ENCODE data around the gene DLX4.

DLX4 gene

GRCh38 chr17:49968405-49969133, 421 bp upstream of the DLX4 start:
- DNase-seq (ENCODE audit: low spot score) = peak; percentile 92

- no peak for DNase-seq (ENCODE audit: low spot score)
Measured at GRCh38 chr17:49969795-49970389, 902 bp downstream of the DLX4 start.

GRCh38 chr17:49970498-49970897, 1.5 kb downstream of the DLX4 start:
- no peak for DNase-seq (ENCODE audit: low spot score)

DNA sequence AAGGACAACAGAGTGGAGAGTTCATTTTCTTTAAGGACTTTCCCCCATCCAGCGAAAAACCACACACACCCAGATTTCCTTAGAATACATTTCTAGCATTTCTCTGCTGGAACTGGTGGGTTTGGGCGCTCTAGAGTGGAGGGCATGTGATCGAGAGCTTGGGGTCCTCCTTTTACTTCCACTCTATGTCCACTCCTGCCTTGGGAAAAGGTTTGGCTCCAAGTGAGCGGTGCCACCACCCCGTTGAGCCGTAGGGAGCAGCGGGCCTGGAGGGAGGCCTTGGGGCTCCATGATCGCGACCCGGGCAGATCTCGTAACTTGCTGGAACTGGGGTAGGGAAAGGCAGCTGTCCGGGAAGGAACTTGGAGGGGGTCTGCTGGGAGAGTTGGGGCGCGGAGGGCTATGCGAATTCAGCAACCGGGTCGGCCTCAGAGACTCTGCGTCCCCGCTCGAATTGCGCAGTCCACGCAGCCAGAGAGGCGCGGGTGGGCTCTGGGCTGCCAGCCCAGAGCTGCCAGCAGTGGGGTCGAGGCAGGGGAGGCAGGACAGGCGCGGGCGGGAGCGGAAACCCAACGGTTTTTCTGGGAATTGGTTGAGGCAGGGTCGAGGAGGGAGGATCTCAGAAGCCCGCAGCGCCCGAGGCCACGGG, 2.3 kb downstream of the DLX4 start:
- no peak for DNase-seq (ENCODE audit: low spot score)

GRCh38 chr17:49971848-49972485, 3.0 kb downstream of the DLX4 start:
- peak; percentile 42 for DNase-seq (ENCODE audit: low spot score)

DNA sequence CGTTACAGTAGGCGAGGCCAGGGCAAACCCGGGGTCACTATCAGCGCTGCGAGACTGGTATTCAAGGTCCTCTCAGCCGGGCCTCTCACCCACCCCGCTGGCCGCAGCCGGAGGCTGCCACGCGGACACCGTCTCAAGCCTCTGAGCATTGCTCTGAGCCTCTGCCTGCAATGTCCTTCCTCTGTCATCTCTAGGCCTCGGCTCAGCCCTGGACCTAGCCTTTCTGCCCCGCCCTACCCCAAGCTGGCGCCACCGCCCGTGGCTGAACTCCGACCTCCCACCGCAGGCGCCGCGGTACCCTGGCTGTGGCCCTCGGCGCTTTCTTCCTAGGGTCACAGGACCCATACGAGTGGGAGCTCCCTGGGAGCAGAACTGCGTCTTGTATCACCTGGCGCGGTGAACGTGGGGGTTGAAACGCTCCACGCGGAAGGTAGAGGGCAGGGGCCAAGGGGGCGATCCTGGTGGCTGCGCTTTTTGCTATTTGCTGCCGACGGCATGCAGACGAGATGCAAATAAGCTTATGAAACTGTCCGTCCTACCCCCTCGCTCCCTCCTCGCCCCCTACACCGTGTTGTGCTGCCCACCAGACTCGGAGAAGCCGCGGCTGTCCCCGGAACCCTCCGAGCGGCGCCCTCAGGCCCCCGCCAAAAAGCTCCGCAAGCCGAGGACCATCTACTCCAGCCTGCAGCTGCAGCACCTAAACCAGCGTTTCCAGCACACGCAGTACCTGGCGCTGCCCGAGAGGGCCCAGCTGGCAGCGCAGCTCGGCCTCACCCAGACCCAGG, 3.7 kb downstream of the DLX4 start:
- DNase-seq (ENCODE audit: low spot score) = no peak

DNA sequence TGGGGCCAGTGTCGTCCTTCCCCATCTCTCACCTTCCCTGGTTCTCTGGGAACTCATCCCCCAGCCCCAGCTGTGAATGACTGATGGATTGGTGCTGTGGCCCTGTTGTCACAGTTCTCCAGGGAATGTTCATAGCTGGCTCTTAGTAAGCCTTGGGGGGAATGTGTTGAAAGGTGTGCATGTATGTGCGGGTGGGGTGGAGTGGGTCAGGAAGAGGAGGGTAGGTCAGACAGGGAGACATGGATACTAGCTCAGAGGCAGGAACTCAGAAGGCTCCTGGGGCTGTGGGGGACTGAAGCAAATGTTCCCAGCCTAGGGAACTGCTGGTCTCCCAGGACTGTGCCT, 4.3 kb downstream of the DLX4 start:
- DNase-seq (ENCODE audit: low spot score) = no peak

DNA sequence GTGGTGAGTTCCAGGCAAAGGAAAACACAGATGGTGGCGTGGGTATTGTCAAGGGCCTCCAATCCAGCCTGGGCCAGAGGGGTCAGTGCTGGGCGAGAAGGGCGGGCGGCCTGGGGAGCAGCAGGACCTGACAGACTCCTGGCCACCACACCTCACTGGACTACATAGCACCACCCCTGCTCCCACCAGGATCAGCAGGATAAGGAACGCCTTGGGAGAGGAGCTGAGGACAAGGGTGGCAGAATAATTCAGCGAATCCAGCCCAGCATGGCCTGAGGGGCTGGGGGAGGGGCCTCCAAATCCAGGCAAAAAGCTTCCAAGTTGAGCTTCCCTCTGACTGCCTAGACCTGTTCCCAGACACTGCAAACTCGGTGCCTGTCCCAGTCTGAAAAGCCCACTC, 6.5 kb downstream of the DLX4 start:
- DNase-seq (ENCODE audit: low spot score) = no peak

- DNase-seq (ENCODE audit: low spot score) = no peak
Measured at GRCh38 chr17:49976163-49976827, 7.3 kb downstream of the DLX4 start.

GRCh38 chr17:49976828-49977202, 7.8 kb downstream of the DLX4 start:
- DNase-seq (ENCODE audit: low spot score) = no peak

GRCh38 chr17:49977463-49978389, 8.7 kb downstream of the DLX4 start:
- DNase-seq (ENCODE audit: low spot score) = no peak

- DNase-seq (ENCODE audit: low spot score) = no peak
Measured at GRCh38 chr17:49978501-49978900, 9.5 kb downstream of the DLX4 start.

DNA sequence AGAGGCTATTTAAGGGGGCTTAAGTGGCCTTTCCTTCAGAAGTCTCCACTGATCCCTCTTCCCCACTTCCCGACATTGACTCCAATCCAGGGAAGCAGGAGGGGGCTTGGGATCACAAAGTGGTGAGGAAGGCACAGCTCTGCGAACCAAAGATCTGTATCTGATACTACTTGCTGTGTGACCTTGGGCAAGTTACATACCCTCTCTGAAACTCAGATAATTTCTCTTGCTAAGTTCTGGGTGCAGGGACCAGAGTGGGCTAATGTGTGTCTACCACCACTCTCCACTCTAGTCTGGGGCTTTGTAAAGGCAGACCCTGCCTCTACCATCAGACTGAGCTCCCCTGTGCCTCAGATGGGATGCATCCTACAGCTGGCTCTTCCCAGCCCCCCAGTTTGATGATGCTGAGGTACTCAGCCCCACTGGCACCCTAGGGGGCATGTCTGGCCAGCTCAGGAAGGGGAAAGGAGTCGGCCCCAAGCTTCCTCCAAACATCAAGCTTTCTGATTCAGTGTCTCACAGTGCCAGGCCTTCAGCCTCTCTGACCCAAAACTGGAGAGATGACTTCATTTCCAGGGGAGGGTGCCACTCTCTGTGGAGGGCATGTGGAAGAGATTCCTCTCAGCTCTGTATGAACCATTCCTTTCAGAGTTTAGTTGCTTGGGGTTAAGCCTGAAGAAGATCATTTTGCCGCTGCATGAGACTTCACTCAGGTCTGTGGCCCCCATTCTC, 10.9 kb downstream of the DLX4 start:
- no peak for DNase-seq (ENCODE audit: low spot score)

- no peak for DNase-seq (ENCODE audit: low spot score)
Measured at GRCh38 chr17:49980703-49981197, 11.8 kb downstream of the DLX4 start.

DNA sequence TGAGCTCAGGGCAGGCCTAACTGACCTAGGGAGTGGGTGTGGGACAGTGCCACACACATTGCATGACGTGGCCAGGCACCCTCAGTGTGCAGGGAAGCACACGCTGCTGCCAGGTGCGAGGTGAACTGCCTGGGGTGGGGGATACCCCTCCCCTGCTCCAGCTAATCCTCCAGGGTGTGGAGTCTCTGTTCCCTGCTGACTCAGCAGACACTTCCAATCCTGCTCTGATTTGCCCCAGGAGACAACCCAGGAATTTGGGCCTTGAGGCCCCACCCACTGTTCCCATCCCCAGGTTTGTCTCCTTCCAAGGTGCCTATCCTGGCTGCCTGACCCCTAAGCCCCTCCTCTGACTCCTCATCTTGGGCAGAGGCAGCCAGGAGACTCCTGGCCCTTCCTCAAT, 15.3 kb downstream of the DLX4 start:
- DNase-seq (ENCODE audit: low spot score) = no peak

GRCh38 chr17:49984776-49985175, 15.8 kb downstream of the DLX4 start:
- DNase-seq (ENCODE audit: low spot score) = no peak

DNA sequence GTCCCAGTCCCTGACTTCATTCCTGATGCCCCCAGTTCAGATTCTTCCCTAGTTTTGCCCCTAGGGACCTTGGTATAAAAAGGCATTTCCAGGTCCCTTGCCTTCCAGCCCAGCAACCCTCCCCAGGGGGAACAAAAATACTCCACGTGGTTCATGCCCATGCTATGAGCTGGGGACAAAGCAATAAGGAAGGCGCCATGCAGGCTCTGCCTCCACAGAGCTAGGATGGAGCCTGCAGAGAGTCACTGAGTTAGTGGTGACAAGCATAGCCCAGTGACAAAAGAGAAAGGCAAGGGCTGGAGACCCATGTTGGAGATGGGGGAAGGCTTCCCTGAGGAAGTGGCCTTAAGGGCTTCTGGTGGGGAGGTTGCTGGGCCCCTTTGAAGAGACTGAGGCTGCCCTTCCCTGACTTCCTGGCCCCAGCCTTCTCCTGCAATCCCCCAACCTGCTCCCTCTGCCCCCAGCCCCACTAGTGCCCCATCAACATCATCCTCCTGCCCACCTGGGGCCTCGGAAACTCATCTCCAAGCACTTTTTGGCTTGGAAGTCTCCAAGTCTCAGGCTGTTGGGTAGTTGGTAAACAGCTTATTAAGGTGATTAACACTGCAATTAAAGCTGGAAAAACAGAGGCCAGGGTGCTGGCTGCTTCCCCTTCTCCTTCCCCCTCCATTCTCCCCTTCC, 16.5 kb downstream of the DLX4 start:
- no peak for DNase-seq (ENCODE audit: low spot score)

GRCh38 chr17:49986396-49987289, 17.7 kb downstream of the DLX4 start:
- no peak for DNase-seq (ENCODE audit: low spot score)

All from AG08396 (cell line).